Measurements from ENCODE around the gene ITM2B.

The ITM2B gene

GRCh38 chr13:48316826-48317510, 84.0 kb downstream of the ITM2B start:
- DNase-seq = no peak

GRCh38 chr13:48317511-48318376, 84.7 kb downstream of the ITM2B start:
- no peak for DNase-seq

- no peak for DNase-seq
Measured at GRCh38 chr13:48318377-48318811, 85.4 kb downstream of the ITM2B start.

- DNase-seq = peak in 1 of 2 donors; percentile 6
Measured at GRCh38 chr13:48318821-48319511, 86.0 kb downstream of the ITM2B start.
